A673 (cell line): ENCODE data around the gene NR5A2.
A peak's percentile ranks its signal among the peaks of the same experiment; 100 is the strongest.

Experiments
- EZH2 ChIP-seq: fragments of 200-600 bp; sonication (generic); IDR thresholded peaks from 2 replicates; pipeline ENCODE4 v1.6.1; 2017; ENCODE audit warnings: borderline replicate concordance, low read depth, mild to moderate bottlenecking, mixed read lengths, antibody characterized with exemption, low read length; ENCODE audit not compliant: poor library complexity, severe bottlenecking
- TF ChIP-seq, protein P1 (sequence below): fragments of 300-800, 200-600 bp; sonication (generic); conservative IDR thresholded peaks from 2 replicates; pipeline ENCODE4 v1.5.1; 2017; ENCODE audit warnings: low read depth, mild to moderate bottlenecking, antibody characterized with exemption, low read length, moderate library complexity, mixed read lengths

- peak; percentile 30 for TF ChIP-seq EZH2
- TF ChIP-seq, protein P1, sequence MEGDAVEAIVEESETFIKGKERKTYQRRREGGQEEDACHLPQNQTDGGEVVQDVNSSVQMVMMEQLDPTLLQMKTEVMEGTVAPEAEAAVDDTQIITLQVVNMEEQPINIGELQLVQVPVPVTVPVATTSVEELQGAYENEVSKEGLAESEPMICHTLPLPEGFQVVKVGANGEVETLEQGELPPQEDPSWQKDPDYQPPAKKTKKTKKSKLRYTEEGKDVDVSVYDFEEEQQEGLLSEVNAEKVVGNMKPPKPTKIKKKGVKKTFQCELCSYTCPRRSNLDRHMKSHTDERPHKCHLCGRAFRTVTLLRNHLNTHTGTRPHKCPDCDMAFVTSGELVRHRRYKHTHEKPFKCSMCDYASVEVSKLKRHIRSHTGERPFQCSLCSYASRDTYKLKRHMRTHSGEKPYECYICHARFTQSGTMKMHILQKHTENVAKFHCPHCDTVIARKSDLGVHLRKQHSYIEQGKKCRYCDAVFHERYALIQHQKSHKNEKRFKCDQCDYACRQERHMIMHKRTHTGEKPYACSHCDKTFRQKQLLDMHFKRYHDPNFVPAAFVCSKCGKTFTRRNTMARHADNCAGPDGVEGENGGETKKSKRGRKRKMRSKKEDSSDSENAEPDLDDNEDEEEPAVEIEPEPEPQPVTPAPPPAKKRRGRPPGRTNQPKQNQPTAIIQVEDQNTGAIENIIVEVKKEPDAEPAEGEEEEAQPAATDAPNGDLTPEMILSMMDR = no peak
Measured at GRCh38 chr1:200039849-200040474, 12.5 kb downstream of the NR5A2 start.
